Measurements from ENCODE around the gene MEIOB. TPM values are rescaled to one million over a fixed set of nuclear protein-coding genes. Genes with fewer than 3 reads are reported as not detected.
"Not testable (repeated sequence)": the region's sequence is repeated elsewhere in the genome, so short reads cannot be mapped to it uniquely, and the experiment has no call there.

MEIOB gene
- total RNA-seq, 1 donor = not detected

DNA sequence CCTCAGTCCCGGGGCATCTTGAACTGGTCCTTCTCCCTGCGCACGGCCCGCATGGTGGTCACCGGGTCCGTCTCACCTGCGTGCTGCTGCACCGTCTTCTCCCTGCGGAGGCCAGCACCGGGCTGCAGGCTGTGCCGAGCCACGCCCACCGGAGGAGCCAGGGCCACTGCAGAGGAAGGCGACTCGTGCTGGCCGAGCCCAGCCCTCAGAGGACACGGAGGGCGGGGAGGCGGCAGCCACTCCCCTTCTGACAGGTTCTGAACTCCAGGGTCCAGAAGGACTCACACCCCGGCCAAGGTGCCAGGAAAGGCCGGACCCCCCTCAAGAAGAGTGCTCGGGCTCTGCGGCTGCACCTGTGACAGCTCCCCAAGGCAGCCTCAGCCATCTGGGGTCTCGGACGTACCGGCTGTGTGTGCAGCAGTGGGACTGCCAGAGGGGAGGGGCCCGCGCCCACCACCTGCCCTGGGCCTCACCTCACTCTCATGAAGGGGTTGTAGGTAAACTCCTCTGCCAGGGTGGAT, 62.6 kb downstream of the MEIOB start:
- TF ChIP-seq, protein P1, sequence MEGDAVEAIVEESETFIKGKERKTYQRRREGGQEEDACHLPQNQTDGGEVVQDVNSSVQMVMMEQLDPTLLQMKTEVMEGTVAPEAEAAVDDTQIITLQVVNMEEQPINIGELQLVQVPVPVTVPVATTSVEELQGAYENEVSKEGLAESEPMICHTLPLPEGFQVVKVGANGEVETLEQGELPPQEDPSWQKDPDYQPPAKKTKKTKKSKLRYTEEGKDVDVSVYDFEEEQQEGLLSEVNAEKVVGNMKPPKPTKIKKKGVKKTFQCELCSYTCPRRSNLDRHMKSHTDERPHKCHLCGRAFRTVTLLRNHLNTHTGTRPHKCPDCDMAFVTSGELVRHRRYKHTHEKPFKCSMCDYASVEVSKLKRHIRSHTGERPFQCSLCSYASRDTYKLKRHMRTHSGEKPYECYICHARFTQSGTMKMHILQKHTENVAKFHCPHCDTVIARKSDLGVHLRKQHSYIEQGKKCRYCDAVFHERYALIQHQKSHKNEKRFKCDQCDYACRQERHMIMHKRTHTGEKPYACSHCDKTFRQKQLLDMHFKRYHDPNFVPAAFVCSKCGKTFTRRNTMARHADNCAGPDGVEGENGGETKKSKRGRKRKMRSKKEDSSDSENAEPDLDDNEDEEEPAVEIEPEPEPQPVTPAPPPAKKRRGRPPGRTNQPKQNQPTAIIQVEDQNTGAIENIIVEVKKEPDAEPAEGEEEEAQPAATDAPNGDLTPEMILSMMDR (IDR thresholded peaks at IDR 0.05; ENCODE audit: extremely low read depth, low read depth, low read length) = no peak
- no peak overlapping the region for H3K4me3 ChIP-seq (ENCODE audit: insufficient read depth, low read length)
- H4K20me1 ChIP-seq (ENCODE audit: insufficient read depth, low read length) = no peaks in the 10 kb centered on the region
- no peak overlapping the region for H3K4me2 ChIP-seq (ENCODE audit: insufficient read depth, low read length)
- H3K27me3 ChIP-seq (ENCODE audit: insufficient read depth, low read length) = no peaks in the 10 kb centered on the region
- H3K27ac ChIP-seq (ENCODE audit: low read depth, low read length) = no peak overlapping the region
- no peaks in the 10 kb centered on the region for H3K79me2 ChIP-seq (ENCODE audit: insufficient read depth, low read length)
- H2AFZ ChIP-seq (ENCODE audit: low read length) = no peak overlapping the region
- peaks cover 3% of the 10 kb centered on the region for H3K4me1 ChIP-seq (ENCODE audit: insufficient read depth, low read length)
- DNase-seq (ENCODE audit: insufficient read length, low spot score, missing footprints) = peak; percentile 60
- peaks cover 14% of the 10 kb centered on the region for H3K36me3 ChIP-seq (ENCODE audit: insufficient read depth, low read length)
- no peaks in the 10 kb centered on the region for H3K9me3 ChIP-seq (ENCODE audit: low read depth, low read length)

DNA sequence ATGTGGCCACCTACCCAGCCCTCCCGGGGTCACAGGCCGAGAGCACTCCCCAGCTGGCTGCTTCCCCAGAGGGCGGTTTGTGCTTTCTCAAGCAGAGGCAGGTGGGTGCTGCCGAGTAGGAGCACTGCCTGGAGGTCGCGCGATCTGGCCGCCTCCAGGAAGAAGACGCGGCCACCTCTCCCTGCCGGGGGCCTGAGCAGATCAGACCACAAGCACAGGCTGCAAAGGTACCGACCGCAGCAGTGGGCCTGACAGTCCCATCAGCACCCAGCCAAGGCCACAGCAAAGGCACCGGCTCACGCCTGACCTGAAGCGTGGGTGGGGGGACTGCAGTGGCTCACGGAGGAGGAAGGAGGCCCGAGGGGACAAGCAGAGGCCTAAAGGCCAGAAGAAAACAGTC, 63.3 kb downstream of the MEIOB start:
- no peak overlapping the region for H2AFZ ChIP-seq (ENCODE audit: low read length)
- H3K9me3 ChIP-seq (ENCODE audit: low read depth, low read length) = no peaks in the 10 kb centered on the region
- TF ChIP-seq, protein P1 (IDR thresholded peaks at IDR 0.05; ENCODE audit: extremely low read depth, low read depth, low read length) = no peak
- no peaks in the 10 kb centered on the region for H3K27me3 ChIP-seq (ENCODE audit: insufficient read depth, low read length)
- H3K79me2 ChIP-seq (ENCODE audit: insufficient read depth, low read length) = no peaks in the 10 kb centered on the region
- peaks cover 3% of the 10 kb centered on the region for H3K4me1 ChIP-seq (ENCODE audit: insufficient read depth, low read length)
- H3K4me2 ChIP-seq (ENCODE audit: insufficient read depth, low read length) = no peak overlapping the region
- H3K36me3 ChIP-seq (ENCODE audit: insufficient read depth, low read length) = peaks cover 14% of the 10 kb centered on the region
- DNase-seq (ENCODE audit: insufficient read length, low spot score, missing footprints) = no peak
- H3K27ac ChIP-seq (ENCODE audit: low read depth, low read length) = no peak overlapping the region
- no peaks in the 10 kb centered on the region for H4K20me1 ChIP-seq (ENCODE audit: insufficient read depth, low read length)
- H3K4me3 ChIP-seq (ENCODE audit: insufficient read depth, low read length) = no peak overlapping the region

DNA sequence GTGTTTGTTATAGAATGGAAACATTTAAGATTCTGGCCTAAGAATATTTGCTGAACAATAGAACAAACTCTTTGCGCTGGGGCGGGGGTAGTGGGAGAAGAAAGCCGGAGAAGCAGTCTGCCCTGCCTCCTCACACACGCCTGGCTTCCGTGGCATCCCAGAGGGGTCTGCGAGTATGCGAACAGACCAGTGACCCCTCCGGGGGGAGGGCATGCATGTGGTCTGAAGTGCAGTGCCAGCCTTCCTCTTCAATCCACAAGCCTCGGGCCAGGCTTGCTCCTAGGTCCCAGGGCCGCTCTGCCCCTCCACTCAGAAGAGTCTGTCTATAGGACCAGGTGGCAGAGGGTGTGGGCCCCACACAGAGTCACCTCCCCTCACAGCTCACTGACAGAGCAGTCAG, 64.3 kb downstream of the MEIOB start:
- Histone ChIP-seq H4K20me1 (ENCODE audit: insufficient read depth, low read length) (no peaks in the 10 kb centered on the region), H3K4me1 (ENCODE audit: insufficient read depth, low read length) (no peaks in the 10 kb centered on the region), H3K79me2 (ENCODE audit: insufficient read depth, low read length) (no peaks in the 10 kb centered on the region), H3K4me3 (ENCODE audit: insufficient read depth, low read length) (no peak overlapping the region), H3K27me3 (ENCODE audit: insufficient read depth, low read length) (no peaks in the 10 kb centered on the region), H3K36me3 (ENCODE audit: insufficient read depth, low read length) (peaks cover 14% of the 10 kb centered on the region), H2AFZ (ENCODE audit: low read length) (no peak overlapping the region), H3K9me3 (ENCODE audit: low read depth, low read length) (no peaks in the 10 kb centered on the region), H3K4me2 (ENCODE audit: insufficient read depth, low read length) (no peak overlapping the region), H3K27ac (ENCODE audit: low read depth, low read length) (no peak overlapping the region)
- no peak for DNase-seq (ENCODE audit: insufficient read length, low spot score, missing footprints)
- TF ChIP-seq, protein P1 (IDR thresholded peaks at IDR 0.05; ENCODE audit: extremely low read depth, low read depth, low read length) = no peak

GRCh38 chr16:1800701-1801100, 71.3 kb downstream of the MEIOB start:
- Histone ChIP-seq H3K79me2 (ENCODE audit: insufficient read depth, low read length) (no peaks in the 10 kb centered on the region), H3K36me3 (ENCODE audit: insufficient read depth, low read length) (no peaks in the 10 kb centered on the region), H3K9me3 (ENCODE audit: low read depth, low read length) (no peaks in the 10 kb centered on the region), H3K27me3 (ENCODE audit: insufficient read depth, low read length) (no peaks in the 10 kb centered on the region), H3K27ac (ENCODE audit: low read depth, low read length) (no peak overlapping the region), H3K4me3 (ENCODE audit: insufficient read depth, low read length) (no peak overlapping the region), H4K20me1 (ENCODE audit: insufficient read depth, low read length) (no peaks in the 10 kb centered on the region), H3K4me2 (ENCODE audit: insufficient read depth, low read length) (no peak overlapping the region), H2AFZ (ENCODE audit: low read length) (no peak overlapping the region), H3K4me1 (ENCODE audit: insufficient read depth, low read length) (no peaks in the 10 kb centered on the region)
- TF ChIP-seq, protein P1 (IDR thresholded peaks at IDR 0.05; ENCODE audit: extremely low read depth, low read depth, low read length) = no peak
- no peak for DNase-seq (ENCODE audit: insufficient read length, low spot score, missing footprints)

DNA sequence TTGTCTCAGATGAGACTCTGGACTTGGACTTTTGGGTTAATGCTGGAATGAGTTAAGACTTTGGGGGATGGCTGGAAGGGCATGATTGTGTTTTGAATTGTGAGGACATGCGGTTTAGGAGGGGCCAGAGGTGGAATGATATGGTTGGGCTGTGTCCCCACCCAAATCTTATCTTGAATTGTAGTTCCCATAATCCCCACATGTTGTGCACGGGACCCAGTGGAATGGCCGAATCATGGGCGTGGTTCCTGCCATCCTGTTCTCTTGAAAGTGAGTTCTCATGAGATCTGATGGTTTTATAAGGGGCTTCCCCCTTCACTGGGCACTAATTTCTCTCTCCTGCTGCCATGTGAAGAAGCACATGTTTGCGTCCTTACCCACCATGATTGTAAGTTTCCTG, 72.7 kb downstream of the MEIOB start:
- not testable (repeated sequence) for H4K20me1 ChIP-seq (ENCODE audit: insufficient read depth, low read length); H3K27ac ChIP-seq (ENCODE audit: low read depth, low read length); DNase-seq (ENCODE audit: insufficient read length, low spot score, missing footprints); H2AFZ ChIP-seq (ENCODE audit: low read length); H3K4me1 ChIP-seq (ENCODE audit: insufficient read depth, low read length); H3K4me2 ChIP-seq (ENCODE audit: insufficient read depth, low read length); H3K4me3 ChIP-seq (ENCODE audit: insufficient read depth, low read length); H3K9me3 ChIP-seq (ENCODE audit: low read depth, low read length); H3K79me2 ChIP-seq (ENCODE audit: insufficient read depth, low read length); H3K36me3 ChIP-seq (ENCODE audit: insufficient read depth, low read length); H3K27me3 ChIP-seq (ENCODE audit: insufficient read depth, low read length)
